Neural cell (in vitro differentiated cells): ENCODE measurements around the gene SERINC5. TPM values are rescaled to one million over a fixed set of nuclear protein-coding genes. Genes with fewer than 3 reads are reported as not detected.

Source experiments
- H2AFZ ChIP-seq: fragments of 200-600, 300-800 bp; sonication (generic), shearing (Covaris generic); 2 replicates; pipeline ENCODE4 v1.6.0; 2014; ENCODE audit warnings: low read depth, mild to moderate bottlenecking, antibody characterized with exemption, low read length, moderate library complexity
- H3F3A ChIP-seq: fragments of 200-600 bp; shearing (Covaris generic); 2 replicates; pipeline ENCODE4 v1.6.1; 2016; ENCODE audit warnings: mild to moderate bottlenecking, moderate library complexity, mixed read lengths, antibody characterized with exemption, low read length; ENCODE audit not compliant: insufficient read depth, poor library complexity, severe bottlenecking
- H3K27ac ChIP-seq: fragments of 200-600, 300-800 bp; sonication (generic), shearing (Covaris generic); 2 replicates; pipeline ENCODE4 v1.5.1; 2014; ENCODE audit warnings: mild to moderate bottlenecking, low read length, moderate library complexity
- H3K27me3 ChIP-seq: fragments of 300-800, 200-600 bp; sonication (generic), shearing (Covaris generic); 2 replicates; pipeline ENCODE4 v1.6.0; 2014; ENCODE audit warnings: mild to moderate bottlenecking, low read depth, low read length, moderate library complexity; ENCODE audit not compliant: insufficient read depth
- H3K36me3 ChIP-seq: fragments of 300-800, 200-600 bp; sonication (generic), shearing (Covaris generic); 2 replicates; pipeline ENCODE4 v1.5.1; 2014; ENCODE audit warnings: mild to moderate bottlenecking, antibody characterized with exemption, low read length, moderate library complexity; ENCODE audit not compliant: insufficient read depth
- H3K4me2 ChIP-seq: fragments of 300-800, 200-600 bp; sonication (generic), shearing (Covaris generic); 2 replicates; pipeline ENCODE4 v1.6.0; 2014; ENCODE audit warnings: mild to moderate bottlenecking, low read length
- H3K4me3 ChIP-seq: fragments of 300-800, 200-600 bp; sonication (generic), shearing (Covaris generic); 2 replicates; pipeline ENCODE4 v1.5.1; 2014; ENCODE audit warnings: mild to moderate bottlenecking, low read length, moderate library complexity
- H3K79me2 ChIP-seq: fragments of 200-600 bp; shearing (Covaris generic); replicated peaks from 2 replicates; pipeline ENCODE4 v1.6.0; 2014; ENCODE audit warnings: mild to moderate bottlenecking, low read length, moderate library complexity; ENCODE audit not compliant: insufficient read depth
- H3K9ac ChIP-seq: fragments of 300-800, 200-600 bp; sonication (generic), shearing (Covaris generic); 2 replicates; pipeline ENCODE4 v1.6.1; 2016; ENCODE audit warnings: mild to moderate bottlenecking, low read length, mixed read lengths
- H3K9me2 ChIP-seq: fragments of 200-600 bp; shearing (Covaris generic); 2 replicates; pipeline ENCODE4 v1.6.1; 2016; ENCODE audit warnings: mild to moderate bottlenecking, low read length, mixed read lengths; ENCODE audit not compliant: insufficient read depth
- H3K9me3 ChIP-seq: fragments of 200-600, 300-800 bp; sonication (generic), shearing (Covaris generic); 2 replicates; pipeline ENCODE4 v1.6.1; 2016; ENCODE audit warnings: mild to moderate bottlenecking, mixed run types, low read length, moderate library complexity, mixed read lengths
- H4K20me1 ChIP-seq: fragments of 200-600 bp; shearing (Covaris generic); 2 replicates; pipeline ENCODE4 v1.6.1; 2016; ENCODE audit warnings: mild to moderate bottlenecking, mixed run types; ENCODE audit not compliant: insufficient read depth
- EP300 ChIP-seq: fragments of 450-650 bp; conservative IDR thresholded peaks from 2 replicates; pipeline ENCODE4 v1.6.1; 2014; ENCODE audit warnings: antibody characterized with exemption, mild to moderate bottlenecking, moderate library complexity; ENCODE audit not compliant: poor library complexity, severe bottlenecking
- EZH2 ChIP-seq: fragments of 200-600, 300-800 bp; shearing (Covaris generic), sonication (generic); IDR thresholded peaks from 2 replicates; pipeline ENCODE4 v1.6.1; 2014; ENCODE audit warnings: antibody characterized with exemption, low read length, borderline replicate concordance, mild to moderate bottlenecking; ENCODE audit not compliant: insufficient read depth, poor library complexity, severe bottlenecking
- MXI1 ChIP-seq: fragments of 450-650 bp; conservative IDR thresholded peaks from 2 replicates; pipeline ENCODE4 v1.6.1; 2014; ENCODE audit warnings: antibody characterized with exemption, mild to moderate bottlenecking; ENCODE audit not compliant: poor library complexity, severe bottlenecking
- POLR2AphosphoS5 ChIP-seq: IDR thresholded peaks from 2 replicates; pipeline ENCODE4 v1.6.1; 2012
- RAD21 ChIP-seq: fragments of 450-650 bp; conservative IDR thresholded peaks from 2 replicates; pipeline ENCODE4 v1.6.1; 2014; ENCODE audit warnings: antibody characterized with exemption, mild to moderate bottlenecking, moderate library complexity
- SMC3 ChIP-seq: fragments of 450-650 bp; conservative IDR thresholded peaks from 2 replicates; pipeline ENCODE4 v1.6.1; 2014; ENCODE audit warnings: antibody characterized with exemption, mild to moderate bottlenecking, moderate library complexity; ENCODE audit not compliant: poor library complexity
- TAF1 ChIP-seq: IDR thresholded peaks from 2 replicates; pipeline ENCODE4 v1.6.1; 2012; ENCODE audit warnings: low read depth
- polyA plus RNA-seq: library from polyadenylated mRNA; depleted of rRNA; stranded (reverse); fragments of >200 nt; gene quantifications from 2 replicates; pipeline ENCODE4 v1.2.3, GENCODE V29; 2014
- TF ChIP-seq, protein P1 (sequence below): fragments of 450-650 bp; IDR thresholded peaks from 2 replicates; pipeline ENCODE4 v1.5.1; 2014; ENCODE audit warnings: antibody characterized with exemption, mild to moderate bottlenecking, moderate library complexity; ENCODE audit not compliant: poor library complexity, severe bottlenecking
- TF ChIP-seq, protein P2 (sequence below): IDR thresholded peaks from 2 replicates; pipeline ENCODE4 v1.6.1; 2012; ENCODE audit warnings: borderline replicate concordance

Gene SERINC5
- polyA plus RNA-seq, 1 donor from 2014 or later: 5.8 TPM

DNA sequence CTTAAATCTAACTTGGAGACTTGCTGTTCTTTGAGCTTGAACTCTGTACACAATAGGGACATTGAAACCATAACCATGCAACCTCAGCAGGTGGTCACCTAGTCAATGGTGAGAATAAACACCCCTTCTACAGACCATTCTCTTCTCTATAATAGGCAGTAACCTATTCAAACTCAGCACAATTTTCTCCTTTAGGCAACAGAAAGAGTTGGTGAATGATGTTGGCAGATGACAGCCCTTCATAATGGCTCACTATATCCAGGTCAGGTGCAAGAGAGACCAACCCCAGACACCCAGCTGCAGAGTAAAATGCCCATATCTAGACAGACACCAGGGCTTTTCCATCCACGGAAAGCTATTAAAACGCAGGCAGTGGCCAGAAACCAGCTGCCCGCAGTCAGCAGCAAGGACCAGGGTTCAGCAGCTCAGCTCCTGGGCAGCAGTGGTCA, 106.7 kb downstream of the SERINC5 start:
- Histone ChIP-seq H3K36me3 (no peaks in the 10 kb centered on the region), H4K20me1 (no peaks in the 10 kb centered on the region), H3K27me3 (no peaks in the 10 kb centered on the region), H3F3A (no peaks in the 10 kb centered on the region), H3K79me2 (no peaks in the 10 kb centered on the region), H3K9me2 (no peaks in the 10 kb centered on the region), H3K9ac (no peak overlapping the region), H3K27ac (no peak overlapping the region), H3K4me2 (no peak overlapping the region), H2AFZ (no peak overlapping the region), H3K9me3 (no peaks in the 10 kb centered on the region), H3K4me3 (no peak overlapping the region)
- TF ChIP-seq, protein P1, sequence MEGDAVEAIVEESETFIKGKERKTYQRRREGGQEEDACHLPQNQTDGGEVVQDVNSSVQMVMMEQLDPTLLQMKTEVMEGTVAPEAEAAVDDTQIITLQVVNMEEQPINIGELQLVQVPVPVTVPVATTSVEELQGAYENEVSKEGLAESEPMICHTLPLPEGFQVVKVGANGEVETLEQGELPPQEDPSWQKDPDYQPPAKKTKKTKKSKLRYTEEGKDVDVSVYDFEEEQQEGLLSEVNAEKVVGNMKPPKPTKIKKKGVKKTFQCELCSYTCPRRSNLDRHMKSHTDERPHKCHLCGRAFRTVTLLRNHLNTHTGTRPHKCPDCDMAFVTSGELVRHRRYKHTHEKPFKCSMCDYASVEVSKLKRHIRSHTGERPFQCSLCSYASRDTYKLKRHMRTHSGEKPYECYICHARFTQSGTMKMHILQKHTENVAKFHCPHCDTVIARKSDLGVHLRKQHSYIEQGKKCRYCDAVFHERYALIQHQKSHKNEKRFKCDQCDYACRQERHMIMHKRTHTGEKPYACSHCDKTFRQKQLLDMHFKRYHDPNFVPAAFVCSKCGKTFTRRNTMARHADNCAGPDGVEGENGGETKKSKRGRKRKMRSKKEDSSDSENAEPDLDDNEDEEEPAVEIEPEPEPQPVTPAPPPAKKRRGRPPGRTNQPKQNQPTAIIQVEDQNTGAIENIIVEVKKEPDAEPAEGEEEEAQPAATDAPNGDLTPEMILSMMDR: no peak
- TF ChIP-seq MXI1 (no peak), TAF1 (no peak), EZH2 (no peak), POLR2AphosphoS5 (no peak), SMC3 (no peak), RAD21 (no peak)
- TF ChIP-seq, protein P2, sequence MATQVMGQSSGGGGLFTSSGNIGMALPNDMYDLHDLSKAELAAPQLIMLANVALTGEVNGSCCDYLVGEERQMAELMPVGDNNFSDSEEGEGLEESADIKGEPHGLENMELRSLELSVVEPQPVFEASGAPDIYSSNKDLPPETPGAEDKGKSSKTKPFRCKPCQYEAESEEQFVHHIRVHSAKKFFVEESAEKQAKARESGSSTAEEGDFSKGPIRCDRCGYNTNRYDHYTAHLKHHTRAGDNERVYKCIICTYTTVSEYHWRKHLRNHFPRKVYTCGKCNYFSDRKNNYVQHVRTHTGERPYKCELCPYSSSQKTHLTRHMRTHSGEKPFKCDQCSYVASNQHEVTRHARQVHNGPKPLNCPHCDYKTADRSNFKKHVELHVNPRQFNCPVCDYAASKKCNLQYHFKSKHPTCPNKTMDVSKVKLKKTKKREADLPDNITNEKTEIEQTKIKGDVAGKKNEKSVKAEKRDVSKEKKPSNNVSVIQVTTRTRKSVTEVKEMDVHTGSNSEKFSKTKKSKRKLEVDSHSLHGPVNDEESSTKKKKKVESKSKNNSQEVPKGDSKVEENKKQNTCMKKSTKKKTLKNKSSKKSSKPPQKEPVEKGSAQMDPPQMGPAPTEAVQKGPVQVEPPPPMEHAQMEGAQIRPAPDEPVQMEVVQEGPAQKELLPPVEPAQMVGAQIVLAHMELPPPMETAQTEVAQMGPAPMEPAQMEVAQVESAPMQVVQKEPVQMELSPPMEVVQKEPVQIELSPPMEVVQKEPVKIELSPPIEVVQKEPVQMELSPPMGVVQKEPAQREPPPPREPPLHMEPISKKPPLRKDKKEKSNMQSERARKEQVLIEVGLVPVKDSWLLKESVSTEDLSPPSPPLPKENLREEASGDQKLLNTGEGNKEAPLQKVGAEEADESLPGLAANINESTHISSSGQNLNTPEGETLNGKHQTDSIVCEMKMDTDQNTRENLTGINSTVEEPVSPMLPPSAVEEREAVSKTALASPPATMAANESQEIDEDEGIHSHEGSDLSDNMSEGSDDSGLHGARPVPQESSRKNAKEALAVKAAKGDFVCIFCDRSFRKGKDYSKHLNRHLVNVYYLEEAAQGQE: no peak

DNA sequence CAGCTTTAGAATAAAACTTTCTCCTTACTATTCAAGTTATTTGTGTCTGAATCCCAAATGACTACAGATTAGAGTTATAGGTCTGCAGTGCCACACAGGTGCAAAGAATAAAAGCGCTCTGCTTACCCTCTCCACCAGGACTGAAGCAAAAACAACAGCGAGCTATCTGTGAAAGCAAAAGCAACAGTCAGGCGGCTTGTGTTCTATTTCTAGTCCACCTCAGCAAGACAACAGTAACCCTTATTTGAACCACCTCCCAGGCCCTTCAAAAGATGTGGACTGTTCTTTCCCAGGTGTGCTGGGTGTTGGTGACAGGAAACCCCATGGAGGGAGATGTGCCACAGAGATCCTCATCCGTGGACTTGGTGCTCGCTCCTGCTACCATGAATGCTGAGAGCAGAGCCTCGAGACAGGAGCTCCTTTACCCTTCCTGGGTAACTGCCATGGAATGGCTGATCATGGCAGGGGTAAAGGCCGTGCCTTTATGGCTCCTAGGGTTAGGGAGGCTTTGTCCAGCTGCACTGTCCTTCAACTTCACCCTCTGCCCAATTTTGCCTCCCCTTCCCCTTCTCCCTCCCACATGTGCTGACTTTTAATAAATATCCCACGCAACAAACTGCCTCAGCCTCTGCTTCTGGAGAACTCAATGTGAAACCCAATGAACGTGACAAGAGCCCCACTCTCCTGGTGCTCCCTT, 108.6 kb downstream of the SERINC5 start:
- H2AFZ ChIP-seq: no peak overlapping the region
- H3K27ac ChIP-seq: no peak overlapping the region
- H3K4me3 ChIP-seq: no peak overlapping the region
- no peaks in the 10 kb centered on the region for H3K36me3 ChIP-seq
- H3K9me2 ChIP-seq: no peaks in the 10 kb centered on the region
- H3F3A ChIP-seq: no peaks in the 10 kb centered on the region
- no peaks in the 10 kb centered on the region for H3K79me2 ChIP-seq
- H3K9me3 ChIP-seq: no peaks in the 10 kb centered on the region
- no peak for TF ChIP-seq POLR2AphosphoS5
- TF ChIP-seq, protein P2: no peak
- no peak for TF ChIP-seq RAD21
- TF ChIP-seq, protein P1: no peak
- no peak for TF ChIP-seq EZH2
- no peak for TF ChIP-seq TAF1
- no peak for TF ChIP-seq MXI1
- no peak for TF ChIP-seq SMC3
- TF ChIP-seq EP300: no peak
- H3K9ac ChIP-seq: no peak overlapping the region
- H4K20me1 ChIP-seq: no peaks in the 10 kb centered on the region
- H3K27me3 ChIP-seq: no peaks in the 10 kb centered on the region
- H3K4me2 ChIP-seq: no peak overlapping the region
